Endothelial cell of umbilical vein (primary cell): ENCODE measurements around the gene POLR2F. TPM values are rescaled to one million over a fixed set of nuclear protein-coding genes. Genes with fewer than 3 reads are reported as not detected.

Experiments used
- BruUV-seq: library from RNA; stranded (reverse); fragments of 400-500 nt; replicated peaks from 2 replicates; lab custom pipeline; 2021; lab: Mats Ljungman, UMichigan
- CTCF ChIA-PET: fragments of 300-600, 350-600 bp; sonication (Branson Sonifier 250); formaldehyde crosslinking; loops from one replicate; lab custom pipeline; 2021; ENCODE audit warnings: antibody characterized with exemption, inconsistent platforms; lab: Charles Lee
- POLR2A ChIA-PET: fragments of 300-600, 350-600 bp; sonication (Branson Sonifier 250); formaldehyde crosslinking; loops from one replicate; lab custom pipeline; 2021; ENCODE audit warnings: antibody characterized with exemption, inconsistent platforms; lab: Charles Lee
- DNase-seq: peaks from one replicate; pipeline ENCODE4 v3.0.0-alpha.2; 2011; ENCODE audit warnings: low read depth, low spot score
- FAIRE-seq: peaks from 2 replicates; lab custom pipeline; 2011; peaks lifted over from hg19 to GRCh38; lab: Jason Lieb, UNC
- H2AFZ ChIP-seq: 2 replicates; pipeline ENCODE4 v1.6.0; 2012; ENCODE audit warnings: low read depth, low read length, control low read depth, inconsistent platforms
- H3K27ac ChIP-seq: 2 replicates; pipeline ENCODE4 v1.5.1; 2011; ENCODE audit warnings: low read depth, mild to moderate bottlenecking, control low read depth, low read length, moderate library complexity; ENCODE audit not compliant: insufficient read depth
- H3K27me3 ChIP-seq, 2 experiments: 2 replicates each; pipeline versions ENCODE4 v1.6.0 to v1.6.1; 2011; ENCODE audit warnings: low read length in 2 of 2, mixed read lengths in 1 of 2; ENCODE audit not compliant: control insufficient read depth in 2 of 2, insufficient read depth in 2 of 2
- H3K36me3 ChIP-seq, 2 experiments: 2 replicates in 1 of 2; 3 replicates in 1 of 2; pipeline ENCODE4 v1.5.1; 2011; ENCODE audit warnings: low read length in 2 of 2, mild to moderate bottlenecking in 1 of 2, moderate library complexity in 1 of 2; ENCODE audit not compliant: control insufficient read depth in 2 of 2, insufficient read depth in 2 of 2; ENCODE audit errors: extremely low read depth in 1 of 2
- H3K4me1 ChIP-seq: 3 replicates; pipeline ENCODE4 v1.5.1; 2011; ENCODE audit warnings: mild to moderate bottlenecking, low read length; ENCODE audit not compliant: control insufficient read depth, insufficient read depth; ENCODE audit errors: extremely low read depth
- H3K4me2 ChIP-seq: 2 replicates; pipeline ENCODE4 v1.6.1; 2011; ENCODE audit warnings: low read length, control low read depth, mixed read lengths; ENCODE audit not compliant: insufficient read depth
- H3K4me3 ChIP-seq, 3 experiments: fragments of 200-600 bp in 1 of 3; sonication (generic), shearing (Covaris generic) in 1 of 3; replicated peaks in 1 of 3; 2 replicates each; pipeline ENCODE4 v1.5.1; 2011 to 2016; ENCODE audit warnings: control low read depth in 3 of 3, low read length in 3 of 3, mild to moderate bottlenecking in 2 of 3, inconsistent platforms in 1 of 3, low read depth in 1 of 3, moderate library complexity in 1 of 3; ENCODE audit not compliant: insufficient read depth in 1 of 3
- H3K79me2 ChIP-seq: 2 replicates; pipeline ENCODE4 v1.6.0; 2012; ENCODE audit warnings: low read length, inconsistent platforms; ENCODE audit not compliant: control insufficient read depth, insufficient read depth
- H3K9ac ChIP-seq: replicated peaks from 2 replicates; pipeline ENCODE3; 2011; ENCODE audit warnings: low read length, control low read depth; ENCODE audit not compliant: insufficient read depth; ENCODE audit errors: extremely low read depth
- H3K9me1 ChIP-seq: replicated peaks from 3 replicates; pipeline ENCODE4 v1.6.0; 2011; ENCODE audit warnings: mild to moderate bottlenecking, low read length; ENCODE audit not compliant: control insufficient read depth, insufficient read depth; ENCODE audit errors: extremely low read depth
- H3K9me3 ChIP-seq: replicated peaks from 2 replicates; pipeline ENCODE4 v1.5.1; 2012; ENCODE audit warnings: low read length, inconsistent platforms; ENCODE audit not compliant: control insufficient read depth, insufficient read depth
- H4K20me1 ChIP-seq: replicated peaks from 2 replicates; pipeline ENCODE3; 2011; ENCODE audit warnings: mild to moderate bottlenecking, low read length; ENCODE audit not compliant: control insufficient read depth, insufficient read depth; ENCODE audit errors: extremely low read depth
- CTCF ChIP-seq, 2 donors: IDR thresholded peaks; 1 replicate in 1 of 2; 2 replicates in 1 of 2; pipeline ENCODE4 v1.5.1; 2011; ENCODE audit warnings: low read length in 2 of 2, mild to moderate bottlenecking in 2 of 2, moderate library complexity in 2 of 2, control low read depth in 1 of 2, inconsistent platforms in 1 of 2, low read depth in 1 of 2; ENCODE audit not compliant: insufficient read depth in 1 of 2; ENCODE audit errors: extremely low read depth in 1 of 2
- EZH2 ChIP-seq: IDR thresholded peaks from 2 replicates; pipeline ENCODE4 v1.6.1; 2012; ENCODE audit warnings: borderline replicate concordance, low read depth, mild to moderate bottlenecking, moderate library complexity, low read length, inconsistent platforms; ENCODE audit not compliant: severe bottlenecking
- FOS ChIP-seq: IDR thresholded peaks from 2 replicates; pipeline ENCODE4 v1.6.1; 2011; ENCODE audit warnings: mild to moderate bottlenecking, low read length, moderate library complexity, borderline replicate concordance; ENCODE audit not compliant: insufficient read depth
- GATA2 ChIP-seq: IDR thresholded peaks from 2 replicates; pipeline ENCODE4 v1.7.0; 2011; ENCODE audit warnings: low read depth, mild to moderate bottlenecking, moderate library complexity, mixed read lengths, low read length; ENCODE audit not compliant: insufficient read length, insufficient read depth
- JUN ChIP-seq: IDR thresholded peaks from 2 replicates; pipeline ENCODE4 v1.6.1; 2011; ENCODE audit warnings: borderline replicate concordance, low read depth; ENCODE audit not compliant: insufficient read length, insufficient read depth
- MYC ChIP-seq: IDR thresholded peaks from one replicate; pipeline ENCODE4 v1.6.1; 2011; ENCODE audit warnings: mild to moderate bottlenecking, low read depth, low read length
- POLR2A ChIP-seq: IDR thresholded peaks from 2 replicates; pipeline ENCODE4 v1.6.1; 2012; ENCODE audit warnings: low read depth, mild to moderate bottlenecking, control low read depth, low read length
- POLR2AphosphoS5 ChIP-seq: IDR thresholded peaks from 2 replicates; pipeline ENCODE4 v1.6.1; 2012; ENCODE audit warnings: low read depth, mild to moderate bottlenecking, control low read depth, low read length, moderate library complexity; ENCODE audit not compliant: insufficient read depth
- dilution Hi-C: fragments of 300-500 bp; cut with MboI; formaldehyde crosslinking; loops from one replicate; pipeline ENCODE4 v1.15.0; 2019; ENCODE audit warnings: low sequenced_read_pairs; ENCODE audit not compliant: extremely low pct_ligation_motif_present
- intact Hi-C: fragments of 100-400 bp; cut with micrococcal nuclease; formaldehyde crosslinking; loops from one replicate; pipeline ENCODE4 v1.10.0; 2022
- polyA plus RNA-seq, 4 experiments: library from polyadenylated mRNA; depleted of rRNA in 3 of 4; stranded (reverse) in 3 of 4; unstranded in 1 of 4; fragments of >200 nt; gene quantifications; 2 replicates each; pipeline versions ENCODE4 v1.2.1 to v1.2.3, GENCODE V29; 2011 to 2012; ENCODE audit warnings: missing spikeins in 1 of 4
- total RNA-seq: library from RNA; stranded (reverse); gene quantifications from 2 replicates; pipeline ENCODE4 v1.2.3, GENCODE V29; 2021
- TF ChIP-seq, protein P1 (sequence below): IDR thresholded peaks from 2 replicates; pipeline ENCODE4 v1.6.1; 2011; ENCODE audit not compliant: insufficient read depth, insufficient read length

The POLR2F gene
- total and polyA plus RNA-seq, 2 donors (not counting 3 experiments of a cell fraction or from before 2014, with no cell fraction given), result 106 to 112 TPM

DNA sequence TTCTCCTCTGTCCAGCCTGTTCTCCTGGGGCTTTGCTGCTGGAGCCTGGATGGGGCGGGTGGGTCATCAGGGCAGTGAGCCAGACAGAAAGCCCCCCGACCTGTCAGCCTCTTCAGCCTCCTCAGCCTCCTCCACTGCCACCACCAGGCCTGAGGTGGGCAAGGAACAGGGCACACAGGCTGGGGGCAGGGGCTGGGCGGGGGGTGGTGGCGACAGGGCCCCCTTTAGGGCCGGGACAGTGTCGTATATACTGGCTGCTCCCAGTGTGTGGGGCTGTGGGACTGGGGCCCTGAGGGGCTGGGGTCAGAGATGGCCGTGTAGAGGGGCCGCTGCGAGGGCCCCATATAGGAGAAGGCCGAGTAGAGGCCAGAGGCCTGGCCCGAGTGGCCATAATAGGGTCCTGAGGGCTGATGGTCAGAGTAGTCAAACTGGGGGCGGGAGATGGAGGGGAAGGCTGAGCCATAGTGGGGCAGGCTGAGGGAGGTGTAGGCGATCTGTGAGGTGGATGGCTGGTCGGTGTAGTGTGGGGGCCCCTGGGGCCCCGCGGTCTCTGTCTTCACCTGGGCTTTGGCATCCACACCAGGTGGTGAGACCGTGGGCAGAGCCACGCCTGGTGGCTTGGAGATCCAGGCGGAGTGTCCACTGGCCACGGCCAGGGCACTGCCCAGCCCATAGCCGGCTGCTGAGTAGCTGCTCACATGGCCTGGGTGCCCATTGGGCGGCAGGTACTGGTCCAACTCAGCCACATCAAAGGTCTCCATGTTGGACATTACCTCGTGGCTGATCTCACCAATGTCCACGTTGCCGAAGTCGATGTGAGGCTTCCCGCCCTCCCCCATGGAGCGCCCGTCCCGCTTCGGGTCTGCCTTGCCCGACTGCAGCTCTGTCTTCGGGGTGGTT is 20.0 kb downstream of the POLR2F start:
- no peaks in the 10 kb centered on the region for H3K9me3 ChIP-seq
- intact Hi-C loops, result no loop called here
- H3K36me3 ChIP-seq, result peaks cover 0 to 1% of the 10 kb centered on the region in 2 experiments

More for the DNA sequence above, 20.0 kb downstream of the POLR2F start:
- no peak overlapping the region for H3K27ac ChIP-seq
- H3K4me1 ChIP-seq, result no peaks in the 10 kb centered on the region
- H3K4me2 ChIP-seq, result no peak overlapping the region
- no peaks in the 10 kb centered on the region for H3K79me2 ChIP-seq
- H3K9me1 ChIP-seq, result no peaks in the 10 kb centered on the region
- no peak for DNase-seq
- no peak overlapping the region for H3K9ac ChIP-seq
- H2AFZ ChIP-seq, result no peak overlapping the region
- no peak overlapping the region for H3K4me3 ChIP-seq
- ChIA-PET POLR2A (interaction anchor here (0.6 kb wide), 1 partner anchor 19 kb away, joined by 3 read pairs; no protein-coding TSS in a partner anchor), CTCF (interaction anchor here (1.7 kb wide), 1 partner anchor 8 kb away, joined by 6 read pairs; no protein-coding TSS in a partner anchor)
- FAIRE-seq, result no peak
- TF ChIP-seq JUN (no peak), POLR2AphosphoS5 (no peak), MYC (no peak), POLR2A (no peak), EZH2 (no peak), GATA2 (no peak), FOS (no peak), CTCF (IDR thresholded peaks at IDR 0.05; ENCODE audit: extremely low read depth in 1 of 2, insufficient read depth in 1 of 2, low read depth in 1 of 2, low read length in 2 of 2) (no peak)
- TF ChIP-seq, protein P1, sequence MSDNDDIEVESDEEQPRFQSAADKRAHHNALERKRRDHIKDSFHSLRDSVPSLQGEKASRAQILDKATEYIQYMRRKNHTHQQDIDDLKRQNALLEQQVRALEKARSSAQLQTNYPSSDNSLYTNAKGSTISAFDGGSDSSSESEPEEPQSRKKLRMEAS, result no peak
- H4K20me1 ChIP-seq, result no peaks in the 10 kb centered on the region
- BruUV-seq, result no TSS peak
- H3K27me3 ChIP-seq, result no peaks in the 10 kb centered on the region
- dilution Hi-C loops, result no loop called here
